K562 (cell line): Measurements from ENCODE around the gene INSIG1. TPM values are rescaled to one million over a fixed set of nuclear protein-coding genes. Genes with fewer than 3 reads are reported as not detected.
A peak's percentile ranks its signal among the peaks of the same experiment; 100 is the strongest.

Source experiments
- ARNT ChIP-seq, 2 experiments: fragments of 450-650 bp; IDR thresholded peaks; 2 replicates each; pipeline ENCODE4 v1.6.1; 2016; ENCODE audit warnings: mild to moderate bottlenecking in 1 of 2
- CEBPG ChIP-seq, 3 experiments: fragments of 200-800 bp in 1 of 3; sonication (Bioruptor generic) in 1 of 3; sonication (generic) in 1 of 3; formaldehyde crosslinking in 1 of 3; IDR thresholded peaks in 2 of 3; conservative IDR thresholded peaks in 1 of 3; 2 replicates each; pipeline versions ENCODE4 v1.6.1 to v1.8.0; 2016 to 2022; ENCODE audit warnings: missing compliant biosample characterization in 2 of 3, missing genetic modification characterization in 2 of 3, mild to moderate bottlenecking in 1 of 3, missing genetic modification reagents in 1 of 3
- CGGBP1 ChIP-seq: fragments of 250-450 bp; sonication (Bioruptor Pico); IDR thresholded peaks from 2 replicates; pipeline ENCODE4 v1.9.0; 2021; ENCODE audit warnings: mild to moderate bottlenecking
- CHD2 ChIP-seq: IDR thresholded peaks from 2 replicates; pipeline ENCODE4 v1.6.1; 2011; ENCODE audit warnings: low read depth, low read length
- CREM ChIP-seq: IDR thresholded peaks from 2 replicates; pipeline ENCODE4 v1.6.1; 2014; ENCODE audit warnings: antibody characterized with exemption, low read depth
- DACH1 ChIP-seq: fragments of 450-650 bp; IDR thresholded peaks from 2 replicates; pipeline ENCODE4 v1.6.1; 2018; ENCODE audit not compliant: partially characterized antibody
- ELF4 ChIP-seq: fragments of 450-650 bp; formaldehyde crosslinking; IDR thresholded peaks from 2 replicates; pipeline ENCODE4 v1.4.0; 2022; ENCODE audit warnings: missing genetic modification characterization
- EP400 ChIP-seq: fragments of 450-650 bp; IDR thresholded peaks from 2 replicates; pipeline ENCODE4 v1.6.1; 2017; ENCODE audit warnings: antibody characterized with exemption, mild to moderate bottlenecking, moderate library complexity
- ETV5 ChIP-seq: sonication (generic); formaldehyde crosslinking; IDR thresholded peaks from 2 replicates; pipeline ENCODE4 v1.4.0; 2020; ENCODE audit warnings: low read depth, mild to moderate bottlenecking, missing genetic modification reagents
- HLTF ChIP-seq: fragments of 450-650 bp; IDR thresholded peaks from 2 replicates; pipeline ENCODE4 v1.6.1; 2016
- HNRNPL ChIP-seq: fragments of 200-400 bp; formaldehyde crosslinking; IDR thresholded peaks from 2 replicates; pipeline ENCODE4 v1.6.1; 2017; ENCODE audit warnings: low read depth, mild to moderate bottlenecking, low read length
- JUND ChIP-seq, 2 experiments: IDR thresholded peaks; 2 replicates in 1 of 2; 3 replicates in 1 of 2; pipeline ENCODE4 v1.6.1; 2011; ENCODE audit warnings: borderline replicate concordance in 2 of 2, low read depth in 2 of 2, low read length in 2 of 2, improper control_type of control experiment in 1 of 2, missing biosample characterization in 1 of 2, missing genetic modification characterization in 1 of 2, missing genetic modification reagents in 1 of 2
- KDM2B ChIP-seq: fragments of 250-450 bp; sonication (Bioruptor Pico); IDR thresholded peaks from 2 replicates; pipeline ENCODE4 v1.8.0; 2021; ENCODE audit warnings: mild to moderate bottlenecking, moderate library complexity
- NR2C2 ChIP-seq, 2 experiments: fragments of 200-800 bp in 1 of 2; sonication (Bioruptor generic) in 1 of 2; sonication (generic) in 1 of 2; formaldehyde crosslinking in 1 of 2; IDR thresholded peaks; 2 replicates each; pipeline versions ENCODE4 v1.6.1 to v1.8.0; 2016 to 2022; ENCODE audit warnings: mild to moderate bottlenecking in 1 of 2, missing compliant biosample characterization in 1 of 2, missing genetic modification characterization in 1 of 2, missing genetic modification reagents in 1 of 2
- PTBP1 ChIP-seq: fragments of 200-400 bp; formaldehyde crosslinking; IDR thresholded peaks from 2 replicates; pipeline ENCODE4 v1.6.1; 2017; ENCODE audit warnings: low read depth, low read length
- RUNX1 ChIP-seq: sonication (generic); IDR thresholded peaks from 2 replicates; pipeline ENCODE4 v1.6.1; 2016; ENCODE audit warnings: antibody characterized with exemption, low read depth
- TFAM ChIP-seq: fragments of 250-450 bp; sonication (Bioruptor Pico); conservative IDR thresholded peaks from 2 replicates; pipeline ENCODE4 v1.5.0; 2021; ENCODE audit warnings: mild to moderate bottlenecking, moderate library complexity
- THRB ChIP-seq: fragments of 450-650 bp; formaldehyde crosslinking; conservative IDR thresholded peaks from 2 replicates; pipeline ENCODE4 v1.4.0; 2022; ENCODE audit warnings: mild to moderate bottlenecking, missing genetic modification characterization
- XRCC5 ChIP-seq: fragments of 200-400 bp; formaldehyde crosslinking; IDR thresholded peaks from 2 replicates; pipeline ENCODE4 v1.6.1; 2017; ENCODE audit warnings: low read depth, mild to moderate bottlenecking, low read length
- ZBED1 ChIP-seq: IDR thresholded peaks from 2 replicates; pipeline ENCODE4 v1.6.1; 2014
- ZNF134 ChIP-seq: fragments of 250-450 bp; sonication (Bioruptor Pico); conservative IDR thresholded peaks from 2 replicates; pipeline ENCODE4 v1.4.0; 2020
- ZNF184 ChIP-seq: sonication (generic); formaldehyde crosslinking; IDR thresholded peaks from 2 replicates; pipeline ENCODE4 v1.5.0; 2020; ENCODE audit warnings: missing genetic modification reagents
- ZNF444 ChIP-seq: fragments of 250-450 bp; sonication (Bioruptor Pico); IDR thresholded peaks from 2 replicates; pipeline ENCODE4 v1.4.0; 2020; ENCODE audit warnings: mild to moderate bottlenecking, moderate library complexity
- ZNF740 ChIP-seq, 3 experiments: fragments of 200-800 bp in 1 of 3; sonication (Bioruptor generic) in 1 of 3; sonication (generic) in 1 of 3; formaldehyde crosslinking in 1 of 3; IDR thresholded peaks; 2 replicates each; pipeline versions ENCODE4 v1.6.1 to v1.8.0; 2016 to 2022; ENCODE audit warnings: mild to moderate bottlenecking in 2 of 3, missing compliant biosample characterization in 2 of 3, missing genetic modification characterization in 2 of 3, missing genetic modification reagents in 1 of 3
- ZNF778 ChIP-seq: fragments of 450-650 bp; formaldehyde crosslinking; IDR thresholded peaks from 2 replicates; pipeline ENCODE4 v1.4.0; 2020; ENCODE audit warnings: mild to moderate bottlenecking, moderate library complexity
- polyA plus RNA-seq, 8 experiments: library from polyadenylated mRNA; depleted of rRNA in 4 of 8; stranded (reverse) in 5 of 8; unstranded in 3 of 8; fragments of >200 nt; fragmentation: Nextera tagmentation in 2 of 8; fragmentation: Illumina TruSeq in 1 of 8; extraction: Ambion mirVana in 2 of 8; extraction: Trizol in 1 of 8; gene quantifications; 2 replicates each; pipeline versions ENCODE4 v1.2.1 to v1.2.3, GENCODE V29; 2011 to 2014; ENCODE audit warnings: inconsistent platforms in 1 of 8, missing spikeins in 1 of 8
- total RNA-seq, 7 experiments: library from RNA; depleted of rRNA in 6 of 7; stranded (reverse); fragments of >200 nt in 6 of 7; fragmentation: Illumina TruSeq in 2 of 7; extraction: Trizol in 2 of 7; gene quantifications; 2 replicates each; pipeline versions ENCODE4 v1.2.1 to v1.2.3, GENCODE V29; 2011 to 2021; ENCODE audit warnings: low replicate concordance in 1 of 7

INSIG1 gene
- total and polyA plus RNA-seq, 9 of the 15 experiments (the other 6 are each of a cell fraction or from before 2014, with no cell fraction given): 57.1 to 787 (median 238) TPM

- peak; percentile 80 for TF ChIP-seq ZNF740 (CRISPR knock-in tag; IDR thresholded peaks at IDR 0.05)
- 0 out of 4 replicates have a peak, but pooled peaks of 1 of the 2 experiments have one; percentile 28 for TF ChIP-seq ZNF740 (tag; IDR thresholded peaks at IDR 0.05)
- no peak for TF ChIP-seq ZNF184 (CRISPR knock-in tag)
- peak; percentile 85 for TF ChIP-seq DACH1
- TF ChIP-seq HNRNPL: no peak
- TF ChIP-seq ETV5 (CRISPR knock-in tag): peak; percentile 74; the same call in 1 of the 2 replicates
- peak; percentile 93 for TF ChIP-seq ZBED1
- TF ChIP-seq CGGBP1 (CRISPR knock-in tag): peak; percentile 80; the same call in 1 of the 2 replicates
- TF ChIP-seq ZNF134: peak; percentile 78
- peak; percentile 99 for TF ChIP-seq HLTF
- 0 out of 2 replicates have a peak, but pooled peaks have one; percentile 36 for TF ChIP-seq PTBP1
- peak; percentile 58 for TF ChIP-seq EP400
- no peak for TF ChIP-seq KDM2B
- peak; percentile 98 to 99; a peak in 3 of 4 replicates for TF ChIP-seq ARNT (IDR thresholded peaks at IDR 0.05)
- TF ChIP-seq ELF4: peak; percentile 96
- no peak for TF ChIP-seq TFAM (CRISPR knock-in tag)
- TF ChIP-seq RUNX1: peak; percentile 51; the same call in 1 of the 2 replicates
- no peak for TF ChIP-seq THRB (CRISPR knock-in tag)
- peak; percentile 47; the same call in 1 of the 2 replicates for TF ChIP-seq CEBPG (CRISPR knock-in tag; IDR thresholded peaks at IDR 0.05)
- peak; percentile 7 to 81; a peak in 2 of 4 replicates for TF ChIP-seq CEBPG (tag; conservative IDR thresholded peaks at IDR 0.05 in 1 of 2, IDR thresholded peaks at IDR 0.05 in 1 of 2)
- TF ChIP-seq ZNF778 (CRISPR knock-in tag): no peak
- TF ChIP-seq CHD2: no peak
- TF ChIP-seq ZNF444 (CRISPR knock-in tag): peak; percentile 83
- TF ChIP-seq XRCC5: no peak
- no peak for TF ChIP-seq NR2C2 (CRISPR knock-in tag; IDR thresholded peaks at IDR 0.05)
- TF ChIP-seq NR2C2 (tag; IDR thresholded peaks at IDR 0.05): no peak; the same call in 1 of the 2 replicates
- TF ChIP-seq JUND (IDR thresholded peaks at IDR 0.05; ENCODE audit: borderline replicate concordance, low read depth, low read length): peak; percentile 50; the same call in 1 of the 2 replicates
- TF ChIP-seq JUND (tag; IDR thresholded peaks at IDR 0.05; ENCODE audit: borderline replicate concordance, low read depth, low read length): no peak; the same call in 2 of the 3 replicates
- peak; percentile 62 for TF ChIP-seq CREM
Measured at GRCh38 chr7:155324012-155324917, 26.6 kb downstream of the INSIG1 start (continued).
